ENCODE measurements around the gene KIRREL3.
A peak's percentile ranks its signal among the peaks of the same experiment; 100 is the strongest.

DNA sequence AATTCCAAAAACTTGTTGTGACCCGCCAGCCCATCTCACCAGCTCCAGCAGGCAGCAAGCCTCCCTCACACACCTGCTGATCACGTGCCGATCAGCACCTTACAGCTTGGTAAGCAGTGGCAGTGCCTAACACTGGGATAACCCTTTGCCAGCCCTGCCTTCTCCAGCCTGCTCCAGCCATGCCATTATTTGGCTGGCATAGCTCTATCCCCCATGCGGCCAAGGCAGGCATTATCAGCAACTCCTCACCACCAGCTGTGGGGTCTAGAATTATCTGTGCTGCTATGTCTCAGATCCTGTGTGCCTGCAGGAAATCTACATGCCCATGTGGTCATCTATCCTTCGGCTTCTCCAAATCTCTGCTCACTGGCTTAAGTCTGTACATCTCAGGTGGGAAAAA is 430.1 kb downstream of the KIRREL3 start:
- no peak for TF ChIP-seq EZH2phosphoT487 (IDR thresholded peaks at IDR 0.05; ENCODE audit: borderline replicate concordance, low read length)
- TF ChIP-seq, protein P1, sequence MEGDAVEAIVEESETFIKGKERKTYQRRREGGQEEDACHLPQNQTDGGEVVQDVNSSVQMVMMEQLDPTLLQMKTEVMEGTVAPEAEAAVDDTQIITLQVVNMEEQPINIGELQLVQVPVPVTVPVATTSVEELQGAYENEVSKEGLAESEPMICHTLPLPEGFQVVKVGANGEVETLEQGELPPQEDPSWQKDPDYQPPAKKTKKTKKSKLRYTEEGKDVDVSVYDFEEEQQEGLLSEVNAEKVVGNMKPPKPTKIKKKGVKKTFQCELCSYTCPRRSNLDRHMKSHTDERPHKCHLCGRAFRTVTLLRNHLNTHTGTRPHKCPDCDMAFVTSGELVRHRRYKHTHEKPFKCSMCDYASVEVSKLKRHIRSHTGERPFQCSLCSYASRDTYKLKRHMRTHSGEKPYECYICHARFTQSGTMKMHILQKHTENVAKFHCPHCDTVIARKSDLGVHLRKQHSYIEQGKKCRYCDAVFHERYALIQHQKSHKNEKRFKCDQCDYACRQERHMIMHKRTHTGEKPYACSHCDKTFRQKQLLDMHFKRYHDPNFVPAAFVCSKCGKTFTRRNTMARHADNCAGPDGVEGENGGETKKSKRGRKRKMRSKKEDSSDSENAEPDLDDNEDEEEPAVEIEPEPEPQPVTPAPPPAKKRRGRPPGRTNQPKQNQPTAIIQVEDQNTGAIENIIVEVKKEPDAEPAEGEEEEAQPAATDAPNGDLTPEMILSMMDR (conservative IDR thresholded peaks at IDR 0.05; ENCODE audit: low read depth, low read length): peak; percentile 30; the same call in 1 of the 2 replicates

All from PC-3 (cell line).